ENCODE data around the gene SH3RF1.

Gene SH3RF1

GRCh38 chr4:169250796-169251195 lies 20.0 kb downstream of the SH3RF1 start:
- TF ChIP-seq GATA2 (IDR thresholded peaks at IDR 0.05; ENCODE audit: low read depth, low read length), result no peak
- TF ChIP-seq GATA3 (IDR thresholded peaks at IDR 0.05; ENCODE audit: low read depth, low read length), result no peak

- no peak for TF ChIP-seq GATA3 (IDR thresholded peaks at IDR 0.05; ENCODE audit: low read depth, low read length)
- no peak for TF ChIP-seq GATA2 (IDR thresholded peaks at IDR 0.05; ENCODE audit: low read depth, low read length)
Measured at GRCh38 chr4:169249999-169250398, 20.8 kb downstream of the SH3RF1 start.

GRCh38 chr4:169249214-169249973 lies 21.4 kb downstream of the SH3RF1 start:
- TF ChIP-seq GATA3 (IDR thresholded peaks at IDR 0.05; ENCODE audit: low read depth, low read length) (no peak), GATA2 (IDR thresholded peaks at IDR 0.05; ENCODE audit: low read depth, low read length) (no peak)

- TF ChIP-seq GATA3 (IDR thresholded peaks at IDR 0.05; ENCODE audit: low read depth, low read length), result no peak
- TF ChIP-seq GATA2 (IDR thresholded peaks at IDR 0.05; ENCODE audit: low read depth, low read length), result no peak
Measured at GRCh38 chr4:169248645-169249044, 22.1 kb downstream of the SH3RF1 start.

- TF ChIP-seq GATA3 (IDR thresholded peaks at IDR 0.05; ENCODE audit: low read depth, low read length), result no peak
- TF ChIP-seq GATA2 (IDR thresholded peaks at IDR 0.05; ENCODE audit: low read depth, low read length), result no peak
Measured at GRCh38 chr4:169246957-169247396, 23.8 kb downstream of the SH3RF1 start.

- no peak for TF ChIP-seq GATA2 (IDR thresholded peaks at IDR 0.05; ENCODE audit: low read depth, low read length)
- no peak for TF ChIP-seq GATA3 (IDR thresholded peaks at IDR 0.05; ENCODE audit: low read depth, low read length)
Measured at GRCh38 chr4:169246279-169246678, 24.5 kb downstream of the SH3RF1 start.

GRCh38 chr4:169245061-169245460 lies 25.7 kb downstream of the SH3RF1 start:
- TF ChIP-seq GATA3 (IDR thresholded peaks at IDR 0.05; ENCODE audit: low read depth, low read length), result no peak
- TF ChIP-seq GATA2 (IDR thresholded peaks at IDR 0.05; ENCODE audit: low read depth, low read length), result no peak

GRCh38 chr4:169243825-169244609 lies 26.7 kb downstream of the SH3RF1 start:
- TF ChIP-seq GATA3 (IDR thresholded peaks at IDR 0.05; ENCODE audit: low read depth, low read length) (no peak), GATA2 (IDR thresholded peaks at IDR 0.05; ENCODE audit: low read depth, low read length) (no peak)

GRCh38 chr4:169241464-169241863 lies 29.3 kb downstream of the SH3RF1 start:
- TF ChIP-seq GATA3 (IDR thresholded peaks at IDR 0.05; ENCODE audit: low read depth, low read length), result no peak
- no peak for TF ChIP-seq GATA2 (IDR thresholded peaks at IDR 0.05; ENCODE audit: low read depth, low read length)

GRCh38 chr4:169239221-169239905 lies 31.4 kb downstream of the SH3RF1 start:
- TF ChIP-seq GATA2 (IDR thresholded peaks at IDR 0.05; ENCODE audit: low read depth, low read length), result no peak
- TF ChIP-seq GATA3 (IDR thresholded peaks at IDR 0.05; ENCODE audit: low read depth, low read length), result no peak

GRCh38 chr4:169238445-169238844 lies 32.3 kb downstream of the SH3RF1 start:
- no peak for TF ChIP-seq GATA3 (IDR thresholded peaks at IDR 0.05; ENCODE audit: low read depth, low read length)
- TF ChIP-seq GATA2 (IDR thresholded peaks at IDR 0.05; ENCODE audit: low read depth, low read length), result no peak

- TF ChIP-seq GATA2 (IDR thresholded peaks at IDR 0.05; ENCODE audit: low read depth, low read length) (no peak), GATA3 (IDR thresholded peaks at IDR 0.05; ENCODE audit: low read depth, low read length) (no peak)
Measured at GRCh38 chr4:169236873-169237626, 33.7 kb downstream of the SH3RF1 start.

GRCh38 chr4:169236078-169236477 lies 34.7 kb downstream of the SH3RF1 start:
- no peak for TF ChIP-seq GATA2 (IDR thresholded peaks at IDR 0.05; ENCODE audit: low read depth, low read length)
